GM12892 (cell line): ENCODE results near the gene PAFAH2.

Source experiments
- POLR2A ChIP-seq: IDR thresholded peaks from 2 replicates; pipeline ENCODE4 v1.6.1; 2011; ENCODE audit warnings: low read depth, low read length, control low read depth
- POLR2AphosphoS5 ChIP-seq: IDR thresholded peaks from 2 replicates; pipeline ENCODE4 v1.6.1; 2011; ENCODE audit warnings: low read depth, low read length, control low read depth
- TAF1 ChIP-seq: IDR thresholded peaks from 2 replicates; pipeline ENCODE4 v1.6.1; 2011; ENCODE audit warnings: low read depth, mild to moderate bottlenecking, control low read depth, low read length, borderline replicate concordance

DNA sequence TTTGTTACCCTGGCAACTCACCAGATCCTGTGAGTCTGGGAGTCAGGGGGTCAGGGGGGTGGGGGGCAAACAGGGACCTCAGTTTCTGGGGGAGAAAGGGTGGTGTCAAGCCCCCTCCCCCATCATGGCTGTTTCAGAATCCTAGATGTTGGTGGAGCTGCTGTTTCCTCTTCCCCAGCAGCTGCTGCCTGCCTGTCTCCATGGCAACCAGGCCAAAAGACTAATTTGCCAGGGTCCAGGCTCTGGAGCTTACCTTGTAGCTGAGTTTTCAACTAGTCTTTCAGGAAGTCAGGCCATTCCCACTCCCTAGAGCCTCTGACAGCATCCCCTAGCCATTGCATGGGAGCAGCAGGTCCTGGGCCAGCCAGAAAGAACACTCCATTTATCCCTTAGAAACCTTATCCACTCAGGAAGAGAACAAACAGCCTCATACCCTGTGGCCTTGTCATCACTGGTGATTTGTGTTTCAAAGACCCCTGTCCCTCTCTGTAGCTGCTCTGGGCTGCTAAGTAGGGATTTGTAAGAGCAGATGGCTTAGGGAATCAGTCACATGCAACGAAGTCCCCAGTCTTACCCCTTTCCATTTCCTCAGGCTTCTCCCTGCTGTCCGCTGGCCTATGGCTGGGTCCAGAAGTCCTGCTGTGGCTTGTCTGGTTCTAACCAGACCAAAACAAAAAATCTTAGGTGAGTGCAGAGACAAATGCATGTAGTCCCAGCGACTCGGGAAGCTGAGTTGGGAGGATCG is 70.2 kb downstream of the PAFAH2 start:
- TF ChIP-seq POLR2A (no peak), TAF1 (no peak), POLR2AphosphoS5 (no peak)
